PC-3 (cell line): ENCODE data around the gene TREH. TPM values are rescaled to one million over a fixed set of nuclear protein-coding genes. Genes with fewer than 3 reads are reported as not detected.
A peak's percentile ranks its signal among the peaks of the same experiment; 100 is the strongest.

Experiments used
- ATAC-seq: fragments of 200-7000 bp; cut with Tn5 transposase; 2 replicates; pipeline ENCODE4 v1.9.1; 2020; ENCODE audit warnings: mild to moderate bottlenecking, moderate library complexity
- BruUV-seq: library from RNA; stranded (reverse); fragments of 400-500 nt; replicated peaks from 2 replicates; lab custom pipeline; 2021; lab: Mats Ljungman, UMichigan
- CTCF ChIA-PET: fragments of 300-600 bp; sonication (Branson Sonifier 250); formaldehyde crosslinking; loops from one replicate; lab custom pipeline; 2022; ENCODE audit warnings: antibody characterized with exemption; lab: Charles Lee
- POLR2A ChIA-PET: fragments of 300-600 bp; sonication (Branson Sonifier 250); formaldehyde crosslinking; loops from one replicate; lab custom pipeline; 2022; ENCODE audit warnings: antibody characterized with exemption; ENCODE audit not compliant: unreplicated experiment; lab: Charles Lee
- DNase-seq: peaks from one replicate; pipeline ENCODE4 v3.0.0-alpha.2; 2015
- H2AFZ ChIP-seq: fragments of 300-600 bp; sonication (generic); 2 replicates; pipeline ENCODE4 v1.6.0; 2016; ENCODE audit warnings: antibody characterized with exemption, low read length
- H3F3A ChIP-seq: fragments of 300-600 bp; sonication (generic); one replicate; pipeline ENCODE4 v1.6.0; 2017; ENCODE audit warnings: antibody characterized with exemption, low read length, control low read depth, mild to moderate bottlenecking; ENCODE audit not compliant: unreplicated experiment
- H3K27ac ChIP-seq: fragments of 300-600 bp; sonication (generic); 2 replicates; pipeline ENCODE4 v1.5.1; 2016; ENCODE audit warnings: mild to moderate bottlenecking, low read length
- H3K27me3 ChIP-seq: fragments of 300-600 bp; sonication (generic); 2 replicates; pipeline ENCODE4 v1.6.1; 2016; ENCODE audit warnings: low read length, mixed read lengths
- H3K36me3 ChIP-seq: fragments of 300-600 bp; sonication (generic); 2 replicates; pipeline ENCODE4 v1.6.1; 2016; ENCODE audit warnings: low read depth, mixed run types, low read length, mixed read lengths
- H3K4me1 ChIP-seq: fragments of 300-600 bp; sonication (generic); 2 replicates; pipeline ENCODE4 v1.5.1; 2016; ENCODE audit warnings: low read length; ENCODE audit not compliant: insufficient read depth
- H3K4me2 ChIP-seq: fragments of 300-600 bp; sonication (generic); 2 replicates; pipeline ENCODE4 v1.6.0; 2016; ENCODE audit warnings: low read length
- H3K4me3 ChIP-seq: fragments of 300-600 bp; sonication (generic); 2 replicates; pipeline ENCODE4 v1.5.1; 2016; ENCODE audit warnings: mild to moderate bottlenecking, low read length, mixed read lengths
- H3K79me2 ChIP-seq: fragments of 300-600 bp; sonication (generic); 2 replicates; pipeline ENCODE4 v1.6.1; 2017; ENCODE audit warnings: low read length, mixed read lengths
- H3K9ac ChIP-seq: fragments of 300-600 bp; sonication (generic); 2 replicates; pipeline ENCODE4 v1.6.0; 2016; ENCODE audit warnings: mild to moderate bottlenecking, low read length
- H3K9me2 ChIP-seq: fragments of 300-600 bp; sonication (generic); replicated peaks from 2 replicates; pipeline ENCODE4 v1.6.1; 2016; ENCODE audit warnings: mixed run types, low read length, mixed read lengths
- H3K9me3 ChIP-seq: fragments of 300-600 bp; sonication (generic); 2 replicates; pipeline ENCODE4 v1.6.1; 2016; ENCODE audit warnings: low read length, mixed read lengths
- H4K20me1 ChIP-seq: fragments of 300-600 bp; sonication (generic); 2 replicates; pipeline ENCODE4 v1.6.1; 2016; ENCODE audit warnings: low read length, mixed read lengths
- EZH2 ChIP-seq: fragments of 300-600 bp; sonication (generic); IDR thresholded peaks from one replicate; pipeline ENCODE4 v1.6.1; 2017; ENCODE audit warnings: antibody characterized with exemption, mild to moderate bottlenecking, low read length; ENCODE audit not compliant: unreplicated experiment
- EZH2phosphoT487 ChIP-seq: fragments of 300-600 bp; sonication (generic); IDR thresholded peaks from 2 replicates; pipeline ENCODE4 v1.6.1; 2018; ENCODE audit warnings: mild to moderate bottlenecking, antibody characterized with exemption, low read length, borderline replicate concordance
- intact Hi-C: fragments of 100-400 bp; cut with micrococcal nuclease; formaldehyde crosslinking; loops from 2 replicates; pipeline ENCODE4 v1.9.0; 2023
- total RNA-seq: library from RNA; depleted of rRNA; stranded (reverse); fragments of >200 nt; gene quantifications from 2 replicates; pipeline ENCODE4 v1.2.3, GENCODE V29; 2014
- TF ChIP-seq, protein P1 (sequence below): fragments of 300-600 bp; sonication (generic); conservative IDR thresholded peaks from 2 replicates; pipeline ENCODE4 v1.5.1; 2017; ENCODE audit warnings: antibody characterized with exemption, low read depth, mild to moderate bottlenecking, low read length

Gene TREH
- total RNA-seq, 1 experiment from 2014 or later: not detected

GRCh38 chr11:118610773-118611432 lies 68.5 kb downstream of the TREH start:
- intact Hi-C loops: no loop called here
- Histone ChIP-seq H3K9me2 (no peaks in the 10 kb centered on the region), H3K4me1 (peaks cover 5% of the 10 kb centered on the region; the same call in 1 of the 2 replicates), H3K36me3 (no peaks in the 10 kb centered on the region), H3K79me2 (no peaks in the 10 kb centered on the region), H3K4me3 (no peak overlapping the region), H3K27me3 (no peaks in the 10 kb centered on the region), H3F3A (no peaks in the 10 kb centered on the region), H3K4me2 (no peak overlapping the region), H4K20me1 (no peaks in the 10 kb centered on the region), H2AFZ (no peak overlapping the region), H3K9me3 (no peaks in the 10 kb centered on the region), H3K27ac (no peak overlapping the region), H3K9ac (no peak overlapping the region)
- TF ChIP-seq, protein P1, sequence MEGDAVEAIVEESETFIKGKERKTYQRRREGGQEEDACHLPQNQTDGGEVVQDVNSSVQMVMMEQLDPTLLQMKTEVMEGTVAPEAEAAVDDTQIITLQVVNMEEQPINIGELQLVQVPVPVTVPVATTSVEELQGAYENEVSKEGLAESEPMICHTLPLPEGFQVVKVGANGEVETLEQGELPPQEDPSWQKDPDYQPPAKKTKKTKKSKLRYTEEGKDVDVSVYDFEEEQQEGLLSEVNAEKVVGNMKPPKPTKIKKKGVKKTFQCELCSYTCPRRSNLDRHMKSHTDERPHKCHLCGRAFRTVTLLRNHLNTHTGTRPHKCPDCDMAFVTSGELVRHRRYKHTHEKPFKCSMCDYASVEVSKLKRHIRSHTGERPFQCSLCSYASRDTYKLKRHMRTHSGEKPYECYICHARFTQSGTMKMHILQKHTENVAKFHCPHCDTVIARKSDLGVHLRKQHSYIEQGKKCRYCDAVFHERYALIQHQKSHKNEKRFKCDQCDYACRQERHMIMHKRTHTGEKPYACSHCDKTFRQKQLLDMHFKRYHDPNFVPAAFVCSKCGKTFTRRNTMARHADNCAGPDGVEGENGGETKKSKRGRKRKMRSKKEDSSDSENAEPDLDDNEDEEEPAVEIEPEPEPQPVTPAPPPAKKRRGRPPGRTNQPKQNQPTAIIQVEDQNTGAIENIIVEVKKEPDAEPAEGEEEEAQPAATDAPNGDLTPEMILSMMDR: peak; percentile 66
- TF ChIP-seq EZH2: no peak
- ATAC-seq: peak; percentile 10
- ChIA-PET CTCF (no interaction called here), POLR2A (no interaction called here)
- no TSS peak for BruUV-seq
- peak; percentile 61 for DNase-seq

- TF ChIP-seq, protein P1: no peak
- TF ChIP-seq EZH2phosphoT487 (no peak), EZH2 (no peak)
- no peak overlapping the region for H3K4me2 ChIP-seq
- POLR2A ChIA-PET: no interaction called here
- no peak overlapping the region for H2AFZ ChIP-seq
- CTCF ChIA-PET: interaction anchor here (0.6 kb wide), 1 partner anchor 24 kb away, joined by 3 read pairs; no protein-coding TSS in a partner anchor
- ATAC-seq: no peak
- H3K36me3 ChIP-seq: no peaks in the 10 kb centered on the region
- intact Hi-C loops: no loop called here
- no peak overlapping the region for H3K27ac ChIP-seq
- no peaks in the 10 kb centered on the region for H3K79me2 ChIP-seq
- DNase-seq: no peak
- no peaks in the 10 kb centered on the region for H4K20me1 ChIP-seq
- no peaks in the 10 kb centered on the region for H3K9me2 ChIP-seq
- H3K9me3 ChIP-seq: no peaks in the 10 kb centered on the region
- H3K4me3 ChIP-seq: no peak overlapping the region
- H3K9ac ChIP-seq: no peak overlapping the region
- H3F3A ChIP-seq: no peaks in the 10 kb centered on the region
- no TSS peak for BruUV-seq
- H3K4me1 ChIP-seq: peaks cover 5% of the 10 kb centered on the region; the same call in 1 of the 2 replicates
- H3K27me3 ChIP-seq: no peaks in the 10 kb centered on the region
These were observed 69.2 kb downstream of the TREH start for GRCh38 chr11:118610225-118610772.
